ENCODE results near the gene GREB1. TPM values are rescaled to one million over a fixed set of nuclear protein-coding genes. Genes with fewer than 3 reads are reported as not detected.

The GREB1 gene
- total RNA-seq, 1 donor from 2014 or later, result 0.25 TPM

GRCh38 chr2:11581124-11581796 lies 47.4 kb downstream of the GREB1 start:
- DNase-seq (ENCODE audit: low read depth), result no peak

- DNase-seq (ENCODE audit: low read depth), result no peak
These were observed 48.2 kb downstream of the GREB1 start for GRCh38 chr2:11581797-11582611.

- DNase-seq (ENCODE audit: low read depth), result no peak
These were observed 48.7 kb downstream of the GREB1 start for GRCh38 chr2:11582612-11582861.

- peak; percentile 25 for DNase-seq (ENCODE audit: low read depth)
These were observed 49.3 kb downstream of the GREB1 start for GRCh38 chr2:11582862-11583752.

- DNase-seq (ENCODE audit: low read depth), result peak; percentile 88
These were observed 50.1 kb downstream of the GREB1 start for GRCh38 chr2:11583840-11584524.

- DNase-seq (ENCODE audit: low read depth), result no peak
These were observed 50.7 kb downstream of the GREB1 start for GRCh38 chr2:11584525-11585056.

- DNase-seq (ENCODE audit: low read depth), result no peak
These were observed 51.2 kb downstream of the GREB1 start for GRCh38 chr2:11585071-11585470.

GRCh38 chr2:11588228-11589110 lies 54.6 kb downstream of the GREB1 start:
- DNase-seq (ENCODE audit: low read depth), result no peak

- no peak for DNase-seq (ENCODE audit: low read depth)
These were observed 55.6 kb downstream of the GREB1 start for GRCh38 chr2:11589316-11589940.

GRCh38 chr2:11590193-11590592 lies 56.3 kb downstream of the GREB1 start:
- no peak for DNase-seq (ENCODE audit: low read depth)

GRCh38 chr2:11591091-11591490 lies 57.2 kb downstream of the GREB1 start:
- no peak for DNase-seq (ENCODE audit: low read depth)

- no peak for DNase-seq (ENCODE audit: low read depth)
These were observed 59.1 kb downstream of the GREB1 start for GRCh38 chr2:11592671-11593574.

- DNase-seq (ENCODE audit: low read depth), result no peak
These were observed 63.0 kb downstream of the GREB1 start for GRCh38 chr2:11596801-11597200.

GRCh38 chr2:11597538-11598225 lies 63.8 kb downstream of the GREB1 start:
- no peak for DNase-seq (ENCODE audit: low read depth)

GRCh38 chr2:11598228-11598731 lies 64.4 kb downstream of the GREB1 start:
- no peak for DNase-seq (ENCODE audit: low read depth)

- no peak for DNase-seq (ENCODE audit: low read depth)
These were observed 68.8 kb downstream of the GREB1 start for GRCh38 chr2:11602563-11603204.

- DNase-seq (ENCODE audit: low read depth), result no peak
These were observed 76.9 kb downstream of the GREB1 start for GRCh38 chr2:11610624-11611242.

Measured in renal cortical epithelial cell (primary cell).